Vagina (tissue), 2 donors: ENCODE measurements around the gene SLC7A4. TPM values are rescaled to one million over a fixed set of nuclear protein-coding genes. Genes with fewer than 3 reads are reported as not detected.

ENCODE experiments used
- DNase-seq, 2 donors: peaks; one replicate each; pipeline ENCODE4 v3.0.0-alpha.2; 2017; ENCODE audit errors: extremely low spot score in 2 of 2
- H3K27ac ChIP-seq: fragments of 200-600 bp; sonication (generic); one replicate; pipeline ENCODE4 v1.5.1; 2019
- H3K27me3 ChIP-seq: fragments of 200-600 bp; sonication (generic); one replicate; pipeline ENCODE4 v1.5.1; 2019
- H3K36me3 ChIP-seq, 2 donors: fragments of 200-600 bp; sonication (generic); one replicate each; pipeline ENCODE4 v1.5.1; 2017 to 2019
- H3K4me1 ChIP-seq: fragments of 200-600 bp; sonication (generic); one replicate; pipeline ENCODE4 v1.5.1; 2019
- H3K4me3 ChIP-seq, 2 donors: fragments of 200-600 bp; sonication (generic); 1 replicate in 1 of 2; 2 replicates in 1 of 2; pipeline ENCODE4 v1.5.1; 2016 to 2019
- H3K9me3 ChIP-seq: fragments of 200-600 bp; sonication (generic); one replicate; pipeline ENCODE4 v1.5.1; 2019
- CTCF ChIP-seq, 3 experiments: fragments of 450-650 bp in 2 of 3; fragments of 200-600 bp in 1 of 3; sonication (generic) in 1 of 3; IDR thresholded peaks; one replicate each; pipeline ENCODE4 v1.5.1; 2017 to 2019; ENCODE audit warnings: antibody characterized with exemption in 3 of 3, mild to moderate bottlenecking in 2 of 3, moderate library complexity in 2 of 3
- POLR2A ChIP-seq, 2 donors: fragments of 450-650 bp; IDR thresholded peaks; one replicate each; pipeline ENCODE4 v1.6.1; 2017; ENCODE audit warnings: antibody characterized with exemption in 2 of 2, mild to moderate bottlenecking in 2 of 2, moderate library complexity in 2 of 2
- POLR2AphosphoS5 ChIP-seq, 2 donors: sonication (generic); formaldehyde crosslinking; IDR thresholded peaks; one replicate each; pipeline ENCODE4 v1.9.0; 2017; ENCODE audit warnings: antibody characterized with exemption in 2 of 2, mild to moderate bottlenecking in 2 of 2, low read depth in 1 of 2; ENCODE audit not compliant: insufficient read depth in 1 of 2
- intact Hi-C: fragments of 100-400 bp; cut with DNase I; formaldehyde crosslinking; loops from one replicate; pipeline ENCODE4 v1.15.1; 2023
- total RNA-seq: library from RNA; depleted of rRNA; stranded (reverse); fragments of >200 nt; gene quantifications from one replicate; pipeline ENCODE4 v1.2.3, GENCODE V29; 2016

The SLC7A4 gene
- 0.98 TPM for total RNA-seq

- H3K27ac ChIP-seq = no peak within 1 kb of the TSS
- H3K9me3 ChIP-seq = no peaks in the 10 kb centered on the region
- no peak for DNase-seq
- peak within 1 kb of the TSS; percentile 39 to 42 for H3K4me3 ChIP-seq
- H3K4me1 ChIP-seq = peaks cover 17% of the 10 kb centered on the region
- intact Hi-C loops = no loop called here
- H3K27me3 ChIP-seq = no peaks in the 10 kb centered on the region
- TF ChIP-seq CTCF (IDR thresholded peaks at IDR 0.05) (no peak), POLR2AphosphoS5 (IDR thresholded peaks at IDR 0.05; ENCODE audit: insufficient read depth in 1 of 2, low read depth in 1 of 2) (no peak)
- no peaks in the 10 kb centered on the region for H3K36me3 ChIP-seq
Observed at GRCh38 chr22:21032037-21032867, at the start of gene SLC7A4. Gene SLC7A4 (minus strand): TSS chr22:21032561. CDS start chr22:21031812, 749 bp downstream.

- no peak for TF ChIP-seq CTCF (IDR thresholded peaks at IDR 0.05)
- no peak for TF ChIP-seq POLR2AphosphoS5 (IDR thresholded peaks at IDR 0.05; ENCODE audit: insufficient read depth in 1 of 2, low read depth in 1 of 2)
- TF ChIP-seq POLR2A (IDR thresholded peaks at IDR 0.05) = no peak
- H3K27me3 ChIP-seq = no peaks in the 10 kb centered on the region
- intact Hi-C loops = no loop called here
- H3K27ac ChIP-seq = no peak overlapping the region
- H3K9me3 ChIP-seq = no peaks in the 10 kb centered on the region
- H3K4me3 ChIP-seq = no peak overlapping the region
- H3K36me3 ChIP-seq = no peaks in the 10 kb centered on the region
- DNase-seq = no peak
- no peaks in the 10 kb centered on the region for H3K4me1 ChIP-seq
Observed at GRCh38 chr22:21080435-21081137, 48.2 kb upstream of the SLC7A4 start.

GRCh38 chr22:21079493-21079892, 47.1 kb upstream of the SLC7A4 start:
- TF ChIP-seq POLR2A (IDR thresholded peaks at IDR 0.05) = no peak
- no peak for TF ChIP-seq POLR2AphosphoS5 (IDR thresholded peaks at IDR 0.05; ENCODE audit: insufficient read depth in 1 of 2, low read depth in 1 of 2)
- no peak for TF ChIP-seq CTCF (IDR thresholded peaks at IDR 0.05)
- no peaks in the 10 kb centered on the region for H3K4me1 ChIP-seq
- no peak overlapping the region for H3K27ac ChIP-seq
- H3K27me3 ChIP-seq = no peaks in the 10 kb centered on the region
- no peaks in the 10 kb centered on the region for H3K36me3 ChIP-seq
- no peak for DNase-seq
- intact Hi-C loops = no loop called here
- no peaks in the 10 kb centered on the region for H3K9me3 ChIP-seq
- H3K4me3 ChIP-seq = no peak overlapping the region

GRCh38 chr22:21078916-21079315, 46.6 kb upstream of the SLC7A4 start:
- Histone ChIP-seq H3K4me3 (no peak overlapping the region), H3K9me3 (no peaks in the 10 kb centered on the region), H3K27ac (no peak overlapping the region), H3K27me3 (no peaks in the 10 kb centered on the region), H3K4me1 (no peaks in the 10 kb centered on the region), H3K36me3 (no peaks in the 10 kb centered on the region)
- intact Hi-C loops = no loop called here
- no peak for DNase-seq
- no peak for TF ChIP-seq POLR2AphosphoS5 (IDR thresholded peaks at IDR 0.05; ENCODE audit: insufficient read depth in 1 of 2, low read depth in 1 of 2)
- no peak for TF ChIP-seq CTCF (IDR thresholded peaks at IDR 0.05)
